CD4-positive, alpha-beta T cell treated with Interleukin-10 for 1 hour (primary cell): ENCODE results near the gene GNG13.

ENCODE experiments used
- DNase-seq: peaks from one replicate; pipeline ENCODE4 v3.0.0-alpha.2; 2020

GNG13 gene

DNA sequence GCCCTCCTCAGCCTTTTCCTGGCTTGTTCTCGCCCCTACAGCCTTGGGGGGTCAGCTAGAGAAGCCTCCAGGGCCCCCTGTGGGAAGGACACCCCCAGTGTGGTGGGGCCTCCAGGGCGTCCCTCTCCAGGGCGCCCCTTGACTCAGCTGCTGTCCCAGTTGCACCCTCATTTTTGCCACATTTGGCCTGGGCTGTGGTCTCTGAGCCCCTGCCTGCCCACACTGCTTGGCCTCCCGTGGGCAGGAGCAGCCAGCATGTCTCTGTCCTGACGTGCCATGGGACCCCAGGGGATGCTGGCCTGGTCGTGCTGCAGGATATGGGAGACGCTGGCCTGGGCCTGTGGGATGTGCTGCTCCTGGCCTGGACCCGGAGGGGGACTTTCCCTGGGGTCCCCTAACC is 7.1 kb downstream of the GNG13 start:
- no peak for DNase-seq

DNA sequence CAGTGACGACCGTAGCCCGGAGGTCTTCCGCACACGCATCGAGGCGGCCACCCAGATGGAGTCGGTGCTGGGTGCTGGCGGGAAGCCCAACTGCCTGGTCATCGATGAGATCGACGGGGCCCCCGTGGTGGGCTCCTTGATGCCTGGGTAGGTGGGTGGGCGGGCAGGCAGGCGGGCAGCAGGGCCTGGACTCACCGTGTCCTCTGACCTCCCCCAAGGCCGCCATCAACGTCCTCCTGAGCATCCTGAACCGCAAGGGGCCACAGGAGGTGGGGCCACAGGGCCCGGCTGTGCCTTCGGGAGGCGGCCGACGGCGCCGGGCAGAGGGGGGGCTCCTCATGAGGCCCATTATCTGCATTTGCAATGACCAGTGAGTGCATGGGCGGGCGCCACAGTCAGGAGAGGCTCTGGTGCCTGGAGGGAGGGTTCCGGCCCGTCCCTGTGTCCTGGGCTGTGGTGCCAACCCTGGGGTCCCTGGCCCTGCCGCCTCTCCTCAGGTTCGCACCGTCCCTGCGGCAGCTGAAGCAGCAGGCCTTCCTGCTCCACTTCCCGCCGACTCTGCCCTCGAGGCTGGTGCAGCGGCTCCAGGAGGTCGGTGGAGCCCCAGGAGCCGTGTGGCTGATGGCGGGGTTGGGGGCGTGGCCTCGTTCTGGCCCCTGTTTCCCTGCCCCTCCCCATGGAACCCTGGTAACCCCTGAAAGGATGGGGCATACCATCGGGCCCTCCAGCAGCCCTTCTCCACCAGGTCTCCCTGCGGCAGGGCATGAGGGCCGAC is 8.1 kb downstream of the GNG13 start:
- DNase-seq = no peak

DNA sequence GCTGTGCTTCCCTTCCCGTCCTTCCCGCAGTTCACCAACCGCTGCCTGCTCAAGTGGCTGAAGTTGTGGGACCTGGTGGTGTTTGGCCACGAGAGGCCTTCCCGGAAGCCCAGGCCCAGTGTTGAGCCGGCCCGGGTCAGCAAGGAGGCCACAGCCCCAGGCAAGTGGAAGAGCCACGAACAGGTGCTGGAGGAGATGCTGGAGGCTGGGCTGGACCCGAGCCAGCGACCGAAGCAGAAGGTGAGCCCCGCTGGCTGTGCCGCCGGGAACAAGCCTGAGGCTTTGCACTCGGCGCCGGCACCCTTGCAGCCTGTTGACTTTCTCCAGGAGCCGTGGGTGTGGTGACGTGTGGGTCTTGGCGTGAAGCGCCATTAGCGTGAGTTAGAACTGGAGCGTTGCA is 9.4 kb downstream of the GNG13 start:
- DNase-seq = no peak

DNA sequence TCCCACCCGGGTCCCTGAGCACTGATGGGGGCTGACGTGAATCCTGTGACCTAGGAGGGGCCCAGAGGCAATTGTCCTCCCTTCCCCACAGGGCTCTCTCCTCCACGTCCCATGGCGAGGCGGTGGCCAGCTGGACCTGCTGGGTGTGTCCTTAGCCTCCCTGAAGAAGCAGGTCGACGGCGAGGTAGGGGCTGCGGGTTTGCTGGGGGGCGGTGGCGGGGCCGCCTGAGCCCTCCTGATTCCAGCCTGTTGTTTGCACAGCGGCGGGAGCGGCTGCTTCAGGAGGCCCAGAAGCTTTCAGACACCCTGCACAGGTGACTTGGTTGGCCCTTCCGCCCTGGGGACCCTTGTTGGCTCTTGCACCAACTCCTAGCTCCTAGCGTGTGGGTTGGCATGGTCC is 10.4 kb downstream of the GNG13 start:
- DNase-seq = no peak

DNA sequence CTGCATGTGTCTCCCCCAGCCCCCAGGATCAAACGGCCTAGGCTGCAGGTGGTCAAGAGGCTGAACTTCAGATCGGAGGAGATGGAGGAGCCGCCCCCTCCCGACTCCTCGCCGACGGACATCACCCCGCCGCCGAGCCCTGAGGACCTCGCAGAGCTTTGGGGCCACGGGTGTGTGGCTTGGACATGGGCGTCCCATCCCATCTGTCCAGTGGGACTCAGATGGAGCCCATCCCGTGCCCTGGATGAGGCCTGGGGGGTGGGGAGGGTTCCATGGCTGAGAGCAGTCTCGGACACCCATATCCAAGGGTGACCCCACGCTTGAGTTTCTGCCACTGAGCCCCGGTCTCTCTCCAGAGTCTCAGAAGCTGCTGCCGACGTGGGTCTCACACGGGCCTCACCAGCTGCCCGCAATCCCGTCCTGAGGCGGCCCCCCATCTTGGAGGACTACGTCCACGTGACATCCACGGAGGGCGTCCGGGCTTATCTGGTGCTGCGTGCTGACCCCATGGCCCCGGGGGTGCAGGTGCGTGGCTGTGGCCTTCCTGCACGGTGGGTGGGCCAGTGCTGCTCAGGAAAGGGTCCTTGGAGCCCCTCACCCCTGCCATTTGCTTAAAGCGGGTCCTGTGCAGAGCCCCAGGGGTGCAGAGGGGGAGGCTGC is 11.2 kb downstream of the GNG13 start:
- no peak for DNase-seq

DNA sequence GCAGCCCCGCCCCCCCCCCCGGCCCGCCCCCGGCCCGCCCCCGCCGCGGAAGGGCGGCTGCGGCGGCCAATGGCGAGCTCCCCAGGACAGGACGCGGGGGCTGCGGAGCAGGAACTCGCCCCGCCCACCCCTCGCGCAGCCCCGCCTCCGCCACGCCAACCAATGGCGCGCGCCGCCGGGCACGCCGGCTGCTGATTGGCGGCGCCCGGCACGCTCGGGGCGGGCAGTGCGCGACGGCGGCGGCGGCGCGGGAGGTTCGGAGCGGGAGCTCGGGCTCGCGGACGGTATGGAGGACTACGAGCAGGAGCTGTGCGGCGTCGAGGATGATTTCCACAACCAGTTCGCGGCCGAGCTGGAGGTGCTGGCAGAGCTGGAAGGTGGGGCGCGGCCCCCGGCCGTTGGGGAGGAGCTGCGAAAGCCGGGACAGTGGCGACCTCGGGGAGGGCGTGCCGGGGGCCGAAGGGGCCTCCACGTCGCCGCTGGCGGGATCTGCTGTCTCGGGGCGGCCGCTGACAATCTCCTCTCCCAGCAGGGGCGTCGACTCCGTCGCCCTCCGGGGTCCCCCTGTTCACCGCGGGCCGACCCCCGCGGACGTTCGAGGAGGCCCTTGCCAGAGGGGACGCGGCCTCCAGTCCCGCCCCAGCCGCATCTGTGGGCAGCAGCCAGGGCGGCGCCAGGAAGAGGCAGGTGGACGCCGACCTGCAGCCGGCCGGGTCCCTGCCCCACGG is 12.0 kb downstream of the GNG13 start, which contains the start of gene CHTF18:
CHTF18 (plus strand) TSS at position 222 of the 728 bp plus-strand sequence; CDS start at position 287, 65 bp downstream.
- peak; percentile 96 for DNase-seq

DNA sequence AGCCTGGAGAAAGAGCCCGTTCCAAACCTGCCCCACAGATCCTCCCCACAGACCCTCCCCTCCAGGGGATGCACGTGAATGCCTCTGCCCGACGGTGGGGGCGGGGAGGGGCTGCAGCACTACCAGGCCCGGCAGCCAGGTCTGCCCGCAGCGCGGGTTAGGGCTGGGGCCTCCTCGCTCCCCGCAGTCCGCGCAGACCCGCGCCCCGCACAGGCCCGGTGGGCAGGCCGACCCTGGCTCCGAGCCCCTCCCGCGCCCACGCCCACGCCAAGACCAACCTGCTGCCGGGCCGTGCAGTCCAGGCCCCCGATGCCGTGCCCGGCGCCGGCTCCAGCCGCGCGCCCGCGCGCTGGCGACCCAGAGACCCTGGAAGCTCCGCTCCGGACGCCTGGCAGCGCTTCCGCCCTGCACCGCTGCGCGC is 12.5 kb downstream of the GNG13 start, which contains the start of gene RPUSD1:
RPUSD1 (minus strand) TSS at position 404 of the 421 bp plus-strand sequence. CDS start 644 bp downstream, outside the sequence.
- DNase-seq = no peak

DNA sequence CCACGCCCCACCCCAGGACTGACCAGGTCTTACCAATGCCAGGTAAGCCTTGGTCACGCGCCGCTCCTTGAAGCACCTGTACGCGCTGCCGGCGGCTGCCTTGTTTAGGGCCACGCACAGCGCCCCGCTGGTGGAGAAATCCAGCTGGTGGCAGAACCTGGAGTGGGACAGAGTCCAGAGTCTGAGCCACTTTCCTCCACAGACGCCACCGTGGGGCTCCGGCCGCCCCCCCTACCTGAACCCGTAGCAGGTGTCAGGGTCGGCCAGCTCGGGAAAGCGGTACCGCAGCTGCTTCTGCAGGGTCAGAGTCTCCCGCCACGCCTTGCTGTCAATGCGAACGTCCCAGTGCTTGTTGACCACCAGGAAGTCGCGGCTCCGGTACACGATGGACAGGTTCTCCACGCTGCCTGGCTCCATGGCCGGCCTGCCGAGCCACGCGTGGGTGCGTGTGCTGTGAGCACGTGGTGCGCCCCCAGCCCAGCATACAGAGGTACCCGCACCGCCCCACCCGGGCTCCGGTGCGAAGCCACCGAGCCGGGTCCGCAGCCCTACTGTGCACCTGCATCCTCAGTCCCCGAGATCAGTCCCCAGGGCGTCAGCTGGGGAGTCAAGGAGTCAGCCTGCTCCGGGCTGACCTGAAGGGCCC is 13.1 kb downstream of the GNG13 start:
- DNase-seq = no peak

DNA sequence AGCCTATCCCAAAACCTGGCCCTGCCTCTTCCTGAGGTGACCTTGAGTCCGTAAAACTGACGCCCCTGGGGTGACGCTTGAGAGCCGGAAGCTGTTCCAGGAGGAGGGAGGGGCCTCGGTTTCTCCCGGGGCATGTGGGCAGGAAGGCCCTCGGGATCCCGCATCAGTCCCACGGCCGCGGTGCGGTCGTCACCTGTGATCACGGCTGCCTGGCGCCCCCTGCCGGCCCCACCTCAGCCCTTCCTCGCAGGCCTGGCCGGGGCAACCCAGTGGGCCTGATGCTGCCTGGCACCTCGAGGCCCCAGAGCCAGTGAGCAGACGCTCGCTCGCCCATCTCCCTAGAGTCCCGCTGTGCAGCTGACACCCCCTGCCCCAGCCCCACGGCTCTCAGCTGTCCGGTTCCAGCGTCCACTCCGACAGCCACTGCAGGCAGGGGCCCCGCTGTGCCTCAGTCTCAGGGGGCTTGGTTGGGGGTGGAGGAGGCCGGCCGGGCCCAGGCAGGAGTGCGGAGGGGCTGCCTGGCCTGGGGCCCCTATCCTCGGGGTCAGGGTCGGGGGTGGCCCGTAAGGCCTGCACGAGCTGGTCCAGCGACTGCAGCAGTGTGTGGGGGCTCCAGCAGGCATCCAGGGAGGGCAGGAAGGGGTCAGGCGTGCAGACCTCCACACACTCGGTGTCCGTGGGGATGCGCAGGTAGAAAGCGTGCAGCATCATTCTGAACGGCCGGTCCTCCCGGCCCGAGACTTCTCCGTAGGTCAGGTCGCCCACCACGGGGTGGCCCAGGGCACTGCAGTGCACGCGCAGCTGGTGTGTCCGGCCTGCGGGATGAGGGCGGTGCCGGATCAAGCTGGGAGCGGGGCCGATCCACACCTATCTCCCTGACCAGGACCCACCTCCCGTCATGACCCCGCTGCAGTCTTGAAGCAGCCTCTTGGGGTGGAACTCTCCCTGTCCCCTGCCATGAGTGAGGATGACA is 14.7 kb downstream of the GNG13 start:
- DNase-seq = peak; percentile 79

DNA sequence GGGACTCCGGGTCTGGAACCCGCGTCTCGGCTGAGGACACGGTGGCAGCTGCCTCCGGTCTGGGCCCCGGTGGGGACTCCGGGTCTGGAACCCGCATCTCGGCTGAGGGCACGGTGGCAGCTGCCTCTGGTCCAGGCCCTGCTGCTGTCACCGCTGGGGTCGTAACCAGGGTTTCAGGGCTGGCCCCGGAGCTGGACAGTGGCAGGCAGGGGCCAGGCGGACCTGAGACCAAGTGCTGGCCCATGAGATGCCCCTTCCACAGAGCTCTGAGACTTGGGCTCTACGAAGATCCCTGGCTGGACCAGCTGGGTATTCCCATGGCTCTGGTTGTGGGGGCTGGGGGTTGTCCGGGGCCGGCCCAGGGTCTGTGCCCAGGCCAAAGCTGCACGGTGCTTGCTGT is 16.1 kb downstream of the GNG13 start:
- DNase-seq = no peak

DNA sequence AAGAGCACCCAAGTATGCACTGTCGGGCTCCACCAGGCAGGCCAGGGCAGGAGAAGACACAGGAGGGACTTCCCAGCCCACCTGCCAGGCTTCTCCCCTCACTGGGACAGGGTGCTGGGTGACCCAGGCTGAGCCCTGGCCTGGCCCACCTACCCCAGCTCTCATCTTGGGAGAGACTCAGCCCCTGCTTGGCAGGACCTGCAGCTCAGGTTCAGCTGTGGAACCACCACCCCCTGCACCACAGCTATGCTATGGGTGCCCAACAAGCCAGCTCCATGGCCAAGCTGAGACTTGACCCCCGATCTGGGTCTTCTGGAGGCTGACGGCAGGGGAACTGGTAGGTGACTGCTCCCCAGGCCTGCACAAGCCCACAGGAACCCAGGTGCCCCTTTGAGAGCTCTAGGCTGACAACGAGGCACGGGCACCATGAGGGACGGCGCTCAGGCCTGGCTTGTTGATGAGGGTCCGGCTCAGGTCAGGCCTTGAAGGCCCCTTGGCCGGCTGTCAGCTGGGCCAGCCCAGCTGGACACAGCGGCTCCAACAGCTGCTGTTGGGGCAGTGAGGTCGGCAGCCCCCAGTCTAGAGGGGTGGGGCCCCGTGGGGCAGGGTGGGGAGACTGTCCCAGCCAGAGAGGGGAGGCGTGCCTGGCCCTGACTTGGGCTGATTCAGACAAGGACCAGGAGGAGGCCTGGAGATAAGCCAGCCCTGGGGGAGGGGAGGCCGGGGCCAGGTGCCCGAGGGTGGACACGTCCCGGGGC is 17.0 kb downstream of the GNG13 start:
- no peak for DNase-seq

DNA sequence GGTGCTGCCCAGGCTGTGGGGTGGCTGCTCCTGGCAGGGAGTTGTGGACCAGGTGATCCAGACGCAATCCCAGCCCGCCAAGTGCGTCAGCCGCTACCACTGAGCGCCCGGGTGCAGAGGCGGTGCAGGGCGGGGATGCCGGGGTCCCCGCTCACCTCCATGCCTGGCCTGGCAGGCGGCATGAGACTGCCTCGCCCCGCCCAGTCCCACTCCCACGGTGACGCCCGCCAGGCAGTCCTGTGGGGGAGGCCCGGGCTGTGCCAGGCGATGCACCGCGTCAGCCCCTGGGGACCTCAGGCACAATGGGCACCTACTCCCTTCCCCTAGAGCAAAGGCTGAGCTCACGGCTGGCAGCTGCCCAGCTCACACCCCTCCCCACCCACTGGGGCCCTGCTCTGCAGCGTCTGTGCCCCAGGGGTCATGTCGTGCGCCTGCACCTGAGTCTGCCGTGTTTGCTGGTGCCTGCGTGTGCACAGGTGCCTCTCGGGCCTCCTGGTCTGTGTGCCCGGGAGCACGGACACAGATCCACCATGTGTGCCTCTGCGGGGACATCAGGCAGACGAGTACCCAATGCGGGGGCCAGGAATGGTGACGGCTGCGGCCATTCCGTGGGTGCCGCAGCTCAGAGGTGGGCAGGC is 17.6 kb downstream of the GNG13 start:
- no peak for DNase-seq

DNA sequence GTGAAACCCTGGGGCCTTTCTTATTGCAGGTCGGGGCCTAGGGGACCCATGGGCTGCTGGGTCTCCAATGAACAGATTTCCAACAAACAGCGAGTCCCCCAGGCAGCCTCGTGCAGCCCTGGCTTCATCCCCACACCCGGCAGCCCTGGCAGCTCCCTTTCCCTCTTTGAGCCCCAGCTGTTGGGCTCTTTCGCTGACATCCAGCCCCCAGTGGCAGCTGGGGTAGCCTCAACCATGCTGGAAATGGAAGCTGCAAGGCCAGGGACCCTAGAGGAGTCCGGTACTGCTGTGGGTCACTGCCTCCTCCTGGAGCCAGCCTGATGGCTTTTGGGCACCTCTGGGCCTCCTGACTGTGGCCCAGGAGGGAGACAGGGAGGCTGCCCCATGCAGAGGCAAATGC is 18.3 kb downstream of the GNG13 start:
- DNase-seq = no peak

DNA sequence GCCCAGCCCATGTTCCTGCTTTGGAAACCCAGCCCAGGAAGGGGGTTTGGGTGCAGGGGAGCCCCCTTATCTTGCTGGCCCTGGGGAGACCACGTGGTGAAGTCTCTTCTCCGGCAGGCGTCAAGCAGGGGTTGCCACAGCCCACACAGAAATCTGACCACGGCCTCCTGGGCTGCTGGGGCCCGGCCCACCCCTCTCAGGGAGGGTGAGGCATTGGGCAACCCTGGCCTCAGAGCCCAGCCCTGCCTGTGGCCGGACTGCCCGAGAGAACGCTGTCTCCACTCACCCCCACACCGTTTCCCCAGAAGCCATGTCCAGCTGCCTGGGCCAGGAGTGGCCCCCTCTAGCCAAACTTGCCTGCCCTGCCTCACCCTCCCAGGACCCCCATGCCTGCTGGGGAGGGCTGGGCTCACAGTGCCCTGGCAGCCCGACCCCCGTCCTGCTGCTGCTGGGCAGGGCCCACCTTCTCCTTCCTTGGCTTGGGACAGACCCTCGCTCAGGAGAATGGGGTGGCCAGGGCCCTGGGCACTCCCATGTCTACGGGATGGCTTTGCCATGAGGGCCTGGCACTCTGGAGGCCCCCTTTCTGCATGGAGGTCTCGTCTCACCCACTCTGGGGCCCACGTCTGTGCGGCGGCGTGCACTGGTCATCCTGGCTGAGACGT is 19.1 kb downstream of the GNG13 start:
- no peak for DNase-seq

DNA sequence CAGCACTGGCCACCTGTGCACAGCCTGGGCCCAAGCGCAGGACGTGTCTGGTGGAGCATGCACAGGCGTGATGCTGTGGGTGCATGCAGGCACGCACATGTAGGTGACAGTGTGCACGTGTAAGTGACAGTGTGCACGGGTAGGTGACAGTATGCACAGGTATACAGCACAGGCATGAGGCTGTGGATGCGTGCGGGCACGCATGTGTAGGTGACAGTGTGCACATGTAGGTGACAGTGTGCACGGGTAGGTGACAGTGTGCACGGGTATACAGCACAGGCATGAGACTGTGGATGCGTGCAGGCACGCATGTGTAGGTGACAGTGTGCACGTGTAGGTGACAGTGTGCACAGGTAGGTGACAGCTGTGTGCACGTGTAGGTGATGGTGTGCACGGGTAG is 20.2 kb downstream of the GNG13 start:
- no peak for DNase-seq

DNA sequence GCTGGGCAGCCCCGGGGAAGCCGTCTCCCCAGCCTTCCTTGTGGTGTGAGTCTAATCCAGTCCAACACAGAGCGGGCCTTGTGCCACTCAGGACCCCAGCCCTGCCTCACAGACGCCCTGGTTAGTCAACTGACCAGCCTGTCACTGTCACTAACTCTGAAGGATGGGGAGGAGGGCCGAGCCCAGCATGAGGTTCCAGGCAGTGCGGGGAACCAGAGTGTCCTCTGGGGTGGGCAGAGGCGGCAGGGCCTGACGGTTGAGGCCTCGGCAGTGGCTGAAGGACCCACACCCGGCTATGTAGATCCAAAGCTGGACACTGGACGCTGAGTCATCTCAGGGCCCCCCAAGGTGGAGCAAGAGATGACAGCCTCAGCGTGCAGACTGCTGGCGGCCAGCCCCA is 21.0 kb downstream of the GNG13 start:
- DNase-seq = no peak

DNA sequence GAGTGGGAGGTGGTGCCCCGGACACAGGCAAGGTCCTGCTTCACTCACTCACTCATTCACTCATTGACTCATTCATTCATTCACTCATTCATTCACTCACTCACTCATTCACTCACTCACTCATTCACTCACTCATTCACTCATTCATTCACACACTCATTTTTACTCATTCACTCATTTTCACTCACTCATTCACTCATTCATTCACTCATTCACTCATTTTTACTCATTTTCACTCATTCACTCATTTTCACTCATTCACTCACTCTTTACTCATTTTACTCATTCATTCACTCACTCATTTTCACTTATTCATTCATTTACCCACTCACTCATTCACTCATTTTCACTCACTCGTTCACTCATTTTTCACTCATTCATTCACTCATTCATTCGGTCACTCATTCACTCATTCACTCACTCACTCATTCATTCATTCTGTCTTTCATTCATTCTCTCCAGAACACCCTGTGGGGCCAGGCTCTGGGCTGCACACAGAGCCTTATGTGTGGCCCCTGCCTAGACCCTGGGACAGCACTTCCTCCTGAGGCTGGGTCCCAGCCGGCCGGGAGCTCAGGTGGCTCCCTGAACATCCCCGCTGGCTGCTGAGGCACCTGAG is 21.5 kb downstream of the GNG13 start:
- no peak for DNase-seq

DNA sequence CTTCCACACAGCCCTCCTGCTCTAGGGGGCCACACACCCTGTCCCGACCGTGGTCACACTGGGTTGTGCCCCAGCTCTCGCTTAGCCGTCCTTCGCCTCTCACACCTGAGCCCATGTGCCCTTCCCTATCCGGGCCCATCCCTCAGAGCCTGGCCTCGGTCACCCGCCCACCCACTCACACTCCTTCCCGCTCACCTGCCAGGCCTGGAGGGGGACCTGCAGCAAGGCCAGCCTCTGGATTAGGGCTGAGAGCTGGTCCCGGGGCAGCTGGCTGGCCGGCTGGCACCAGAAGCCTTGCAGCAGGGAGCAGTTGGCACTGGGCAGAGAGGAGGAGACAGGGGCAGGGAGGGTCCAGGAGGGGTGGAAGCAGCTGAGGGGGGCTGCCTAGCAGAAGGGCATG is 22.1 kb downstream of the GNG13 start:
- DNase-seq = no peak

DNA sequence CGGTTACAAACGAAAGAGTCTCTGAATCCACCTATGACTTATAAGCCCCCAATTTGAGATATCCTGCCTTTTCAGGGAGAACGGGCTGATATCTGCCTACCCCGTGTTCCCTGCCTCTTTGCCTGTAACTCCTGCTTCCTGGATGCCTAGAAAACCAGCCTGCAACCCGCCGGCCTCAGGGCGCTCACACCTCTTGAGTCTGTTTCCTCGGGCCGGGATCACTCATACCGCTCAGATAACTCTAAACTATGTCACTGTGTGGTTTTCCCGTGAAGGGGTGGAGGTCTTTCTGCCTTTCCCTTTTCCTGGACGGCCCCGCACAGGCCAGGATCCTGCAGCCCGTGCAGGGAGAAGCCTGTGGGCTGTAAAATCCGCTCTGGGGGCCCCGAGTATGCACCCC is 22.7 kb downstream of the GNG13 start:
- DNase-seq = no peak

DNA sequence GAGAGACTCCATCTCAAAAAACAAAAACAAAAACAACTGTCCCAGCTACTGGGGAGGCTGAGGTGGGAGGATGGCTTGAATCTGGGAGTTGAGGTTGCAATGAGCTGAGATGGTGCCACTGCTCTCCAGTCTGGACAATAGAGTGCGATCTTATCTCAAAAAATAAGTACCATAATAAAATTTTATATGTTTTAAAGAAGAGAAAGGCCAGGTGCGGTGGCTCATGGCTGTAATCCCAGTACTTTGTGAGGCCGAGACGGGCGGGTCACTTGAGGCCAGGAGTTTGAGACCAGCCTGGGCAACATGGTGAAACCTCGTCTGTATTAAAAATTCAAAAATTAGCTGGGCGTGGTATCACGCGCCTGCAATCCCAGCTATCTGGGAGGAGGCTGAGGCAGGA is 23.7 kb downstream of the GNG13 start:
- DNase-seq = no peak
